NCI-H1436 (cell line): ENCODE data around the gene COQ10B.
"Not testable (repeated sequence)": the region's sequence is repeated elsewhere in the genome, so short reads cannot be mapped to it uniquely, and the experiment has no call there.

Experiments used
- DNase-seq: peaks from one replicate; lab custom pipeline; 2025; lab: John Stamatoyannopoulos, UW

Gene COQ10B

GRCh38 chr2:197453123-197453913 lies at the start of gene COQ10B:
TSS of gene COQ10B (plus strand) at chr2:197453552. CDS start at chr2:197453561, 9 bp downstream.
- DNase-seq = peak; percentile 97

- DNase-seq = no peak
Measured at GRCh38 chr2:197405582-197405981, 47.8 kb upstream of the COQ10B start.

- no peak for DNase-seq
Measured at GRCh38 chr2:197414039-197414438, 39.3 kb upstream of the COQ10B start.

GRCh38 chr2:197414515-197414914 lies 38.8 kb upstream of the COQ10B start:
- no peak for DNase-seq

- no peak for DNase-seq
Measured at GRCh38 chr2:197416268-197416667, 37.1 kb upstream of the COQ10B start.

- DNase-seq = no peak
Measured at GRCh38 chr2:197419438-197419837, 33.9 kb upstream of the COQ10B start.

- no peak for DNase-seq
Measured at GRCh38 chr2:197423307-197423706, 30.0 kb upstream of the COQ10B start.

- DNase-seq = no peak
Measured at GRCh38 chr2:197425550-197425949, 27.8 kb upstream of the COQ10B start.

GRCh38 chr2:197426723-197427603 lies 26.4 kb upstream of the COQ10B start:
- DNase-seq = no peak

- DNase-seq = no peak
Measured at GRCh38 chr2:197427986-197428385, 25.4 kb upstream of the COQ10B start.

- DNase-seq = no peak
Measured at GRCh38 chr2:197431858-197432257, 21.5 kb upstream of the COQ10B start.

GRCh38 chr2:197432527-197432926 lies 20.8 kb upstream of the COQ10B start:
- DNase-seq = not testable (repeated sequence)

- DNase-seq = no peak
Measured at GRCh38 chr2:197433780-197434438, 19.4 kb upstream of the COQ10B start.

GRCh38 chr2:197434541-197435513 lies 18.5 kb upstream of the COQ10B start, which contains the start of gene SF3B1:
TSS of gene SF3B1 (minus strand) at chr2:197435028. CDS start at chr2:197434999, 29 bp downstream.
- DNase-seq = peak; percentile 96

GRCh38 chr2:197435598-197436420 lies 17.5 kb upstream of the COQ10B start:
- DNase-seq = no peak

- DNase-seq = no peak
Measured at GRCh38 chr2:197437380-197437779, 16.0 kb upstream of the COQ10B start.

- no peak for DNase-seq
Measured at GRCh38 chr2:197442857-197443256, 10.5 kb upstream of the COQ10B start.

- no peak for DNase-seq
Measured at GRCh38 chr2:197445746-197446145, 7.6 kb upstream of the COQ10B start.

- DNase-seq = no peak
Measured at GRCh38 chr2:197446844-197447243, 6.5 kb upstream of the COQ10B start.

- no peak for DNase-seq
Measured at GRCh38 chr2:197450465-197450864, 2.9 kb upstream of the COQ10B start.
